Activated T-helper 9 cell treated with anti-CD3 and anti-CD28 coated beads, Interleukin-2, amount 50 U/mL, for 16 hours (primary cell): Measurements from ENCODE around the gene FAM200C.
A peak's percentile ranks its signal among the peaks of the same experiment; 100 is the strongest.

Experiments used
- DNase-seq: peaks from one replicate; pipeline ENCODE4 v3.0.0-alpha.2; 2020; ENCODE audit warnings: low read depth

FAM200C gene

DNA sequence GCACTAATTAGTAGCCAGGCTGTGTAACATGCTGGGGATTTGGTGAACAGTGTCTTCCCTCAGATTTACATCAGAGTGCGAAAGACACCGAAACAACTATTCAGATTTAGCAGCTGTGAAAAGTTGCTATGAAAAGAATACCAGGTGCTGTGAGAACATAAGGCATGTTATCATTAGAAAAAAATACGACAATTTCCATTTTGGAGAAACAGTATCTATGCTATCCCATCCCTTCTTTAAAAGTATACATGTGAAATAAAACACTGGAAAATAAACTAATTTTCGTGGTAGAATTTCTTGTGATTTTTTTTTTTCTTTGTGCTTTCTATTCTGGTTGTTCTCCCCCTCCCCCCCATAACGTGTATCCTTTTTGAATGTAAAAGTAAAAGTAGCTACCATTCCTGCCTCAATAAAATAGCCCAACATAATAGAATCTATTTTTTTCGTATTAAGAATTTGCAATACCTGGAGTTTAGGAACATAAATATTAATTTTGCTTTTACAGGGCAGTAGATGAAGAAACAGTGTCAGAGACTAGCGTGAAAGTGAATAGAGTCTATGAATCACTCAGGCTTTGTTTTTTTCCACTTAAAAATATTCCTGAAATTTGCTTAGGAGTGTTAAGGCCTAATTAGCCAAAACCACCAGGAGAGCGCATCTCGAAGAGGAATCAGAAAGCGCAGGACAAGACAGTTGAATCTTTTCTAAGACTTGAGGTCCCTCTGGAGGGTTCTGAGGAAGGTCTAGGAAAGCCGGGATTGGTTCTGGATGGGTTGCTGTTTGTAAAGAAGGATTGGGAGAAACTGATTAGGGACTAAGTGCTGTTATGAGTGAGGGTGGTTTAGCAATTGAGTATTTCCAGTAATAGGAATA is 19.8 kb upstream of the FAM200C start:
- no peak for DNase-seq

DNA sequence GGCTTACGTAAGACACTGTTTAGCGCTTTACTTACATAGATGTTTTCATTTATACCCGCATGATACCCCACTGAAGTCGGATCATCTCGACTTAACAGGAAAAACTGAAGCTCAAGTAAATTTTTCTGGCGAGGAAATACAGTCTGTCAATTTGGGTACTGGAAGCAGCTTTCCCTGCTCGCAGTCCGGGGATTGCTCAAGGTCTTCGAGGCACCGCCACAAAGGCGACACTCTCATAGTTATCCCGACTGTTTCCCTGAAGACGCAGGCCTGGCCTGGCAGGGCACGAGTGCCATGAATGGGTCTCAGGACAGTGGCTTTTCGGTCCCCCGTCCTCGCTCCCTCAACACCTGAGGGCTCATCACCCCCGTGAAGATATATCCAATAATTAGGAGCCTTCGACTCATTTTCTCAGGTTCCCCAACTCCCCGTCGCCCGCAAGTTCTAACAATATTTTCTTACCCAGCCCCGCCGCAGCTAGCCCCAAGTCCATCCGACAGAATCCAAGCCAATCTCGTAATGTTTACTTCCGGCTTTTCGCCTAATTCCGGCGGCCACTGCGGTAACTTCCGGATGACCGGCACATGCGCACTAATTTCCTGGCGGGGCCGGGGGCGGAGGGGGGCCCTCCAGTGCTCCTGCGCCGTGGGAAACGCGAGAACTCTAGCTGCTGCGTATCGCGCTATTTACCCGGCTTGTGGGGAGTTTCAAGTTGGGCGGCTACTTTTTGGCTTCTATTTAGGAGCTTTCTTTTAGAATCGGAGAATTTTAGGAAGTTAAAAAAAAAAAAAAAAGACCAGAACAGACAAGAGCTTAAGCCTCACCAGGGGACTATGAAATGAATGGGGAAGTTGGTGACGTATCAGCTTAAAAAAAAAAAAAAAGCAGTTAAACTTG is 19.0 kb upstream of the FAM200C start, which contains the start of gene SLU7:
Gene SLU7 (minus strand): TSS at position 521 of the 897 bp plus-strand sequence. CDS start 3,787 bp downstream, outside the sequence.
- DNase-seq, result peak; percentile 89

DNA sequence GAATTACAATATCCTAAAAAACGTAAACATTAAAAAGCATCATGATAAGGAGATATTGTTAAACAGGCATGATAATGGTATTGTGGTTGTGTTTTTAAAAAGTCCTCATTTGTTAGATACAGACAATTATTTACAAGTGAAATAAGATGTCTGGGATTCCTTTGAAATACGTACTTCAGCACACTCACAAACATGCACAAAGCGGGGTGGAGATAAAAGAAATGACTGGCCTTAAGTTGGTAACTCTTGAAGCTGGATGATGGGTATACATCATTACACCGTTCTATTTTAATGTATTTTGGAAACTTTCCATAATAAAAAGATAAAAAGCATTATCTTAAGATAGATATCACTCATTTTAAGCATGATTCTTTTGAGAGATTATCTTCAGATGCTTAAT is 1.0 kb downstream of the FAM200C start:
- DNase-seq, result no peak

DNA sequence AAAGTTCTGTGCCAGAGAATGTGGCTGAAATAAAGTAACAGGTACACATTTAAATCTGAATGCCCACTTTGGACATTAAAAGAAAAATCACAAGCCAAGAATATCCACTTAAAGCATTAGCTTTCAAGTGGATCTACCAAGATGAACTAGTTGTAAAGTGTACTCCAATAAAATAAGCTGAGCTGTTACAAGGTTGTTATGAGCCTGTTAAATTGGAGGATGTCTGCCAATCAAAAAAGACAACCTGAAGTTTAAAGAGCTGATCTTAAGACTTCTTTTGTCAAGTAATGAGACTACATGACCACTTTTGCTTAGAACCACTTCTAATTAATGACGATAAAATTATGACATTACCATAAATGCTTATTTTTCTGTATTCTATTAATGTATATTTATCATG is 2.4 kb downstream of the FAM200C start:
- DNase-seq, result no peak

DNA sequence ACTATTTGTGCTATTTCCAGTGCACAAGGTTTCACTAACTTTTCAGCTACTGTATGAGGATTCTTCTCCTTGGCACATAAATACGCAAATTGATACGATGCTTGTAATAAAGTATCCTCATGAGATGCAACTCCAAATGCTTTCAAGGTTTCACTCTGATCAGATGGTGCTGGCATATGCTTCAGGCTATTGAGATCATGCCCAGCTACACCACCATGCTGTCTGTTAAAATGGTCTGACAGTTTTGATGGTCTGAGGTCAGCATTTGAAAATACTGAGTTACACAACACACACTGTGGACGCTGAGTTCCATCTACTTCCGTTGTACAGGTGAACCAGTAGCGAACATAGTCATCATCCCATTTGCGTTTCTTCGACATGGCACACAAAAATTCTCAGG is 4.7 kb downstream of the FAM200C start:
- no peak for DNase-seq

DNA sequence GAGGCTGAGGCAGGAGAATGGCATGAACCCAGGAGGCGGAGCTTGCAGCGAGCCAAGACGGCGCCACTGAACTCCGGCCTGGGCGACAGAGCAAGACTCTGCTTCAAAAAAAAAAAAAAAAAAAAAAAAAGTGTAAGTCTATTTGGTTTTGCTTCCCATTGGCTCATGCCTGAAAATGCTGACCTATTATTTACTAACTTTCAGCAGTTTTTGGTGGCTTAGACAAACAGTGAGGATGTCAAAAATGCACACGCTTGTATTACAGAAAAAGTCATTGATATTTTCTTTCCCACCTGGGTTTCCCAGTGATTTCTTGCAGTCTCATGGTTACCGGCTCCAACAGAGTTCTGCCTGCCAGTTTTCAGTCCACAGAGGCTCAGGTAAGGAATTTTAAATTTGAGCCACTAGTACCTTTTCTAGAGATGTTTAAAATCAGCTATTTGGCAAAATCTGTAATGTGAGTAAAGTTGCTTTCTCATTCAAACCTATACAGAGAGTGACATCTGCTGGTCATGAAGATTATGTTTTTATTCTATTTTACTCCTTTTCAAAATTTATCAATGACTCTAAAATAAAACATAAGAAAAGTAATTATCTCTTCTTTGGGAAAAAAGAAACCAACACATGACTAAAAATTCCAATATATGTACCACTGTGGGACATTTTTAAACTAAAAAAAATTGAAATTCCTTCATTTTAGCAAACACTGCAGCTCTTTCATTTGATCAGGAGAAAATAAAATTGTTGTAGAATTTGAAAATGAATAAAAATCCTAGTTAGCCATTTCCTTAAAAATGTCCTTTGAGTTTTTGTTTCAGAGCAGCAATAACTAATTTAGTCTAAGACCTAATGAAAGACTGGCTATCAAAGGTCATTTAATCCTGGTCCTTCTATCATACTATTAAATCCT is 8.8 kb downstream of the FAM200C start:
- no peak for DNase-seq

DNA sequence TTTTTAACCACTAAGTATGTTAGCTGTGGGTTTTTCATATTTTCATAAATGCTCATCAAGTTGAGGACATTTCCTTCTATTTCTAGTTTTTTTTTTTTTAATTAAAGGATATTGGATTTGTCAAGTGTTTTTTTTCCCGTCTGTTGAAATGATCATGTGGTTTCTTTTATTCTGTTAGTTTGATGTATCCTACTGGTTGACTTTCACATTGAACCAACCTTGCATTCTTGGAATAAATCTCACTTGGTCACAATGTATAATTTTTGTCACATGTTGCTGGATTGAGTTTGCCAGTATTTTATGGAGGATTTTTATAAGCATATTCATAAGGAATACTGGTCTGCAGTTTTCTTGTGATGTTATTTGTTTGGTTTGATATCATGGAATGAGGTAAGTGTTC is 12.4 kb downstream of the FAM200C start:
- DNase-seq, result no peak

DNA sequence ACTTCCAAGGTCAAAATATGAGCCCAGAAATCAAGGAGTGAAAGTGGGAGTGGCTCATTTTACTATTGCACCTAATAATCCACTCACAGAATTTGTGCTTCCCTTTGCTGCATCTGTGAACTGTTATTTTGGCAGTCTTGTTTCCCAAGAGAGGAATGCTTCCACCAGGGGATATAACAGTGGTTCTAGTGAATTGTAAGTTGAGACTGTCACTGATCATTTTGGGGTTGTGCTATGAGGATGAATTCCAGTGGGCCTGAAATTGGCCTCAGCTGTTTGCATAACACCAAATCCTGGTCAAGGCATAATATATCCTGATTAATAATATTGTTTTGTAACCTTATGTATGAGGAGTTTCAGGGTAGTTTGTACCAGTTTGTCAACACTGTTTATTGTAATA is 14.4 kb downstream of the FAM200C start:
- no peak for DNase-seq

DNA sequence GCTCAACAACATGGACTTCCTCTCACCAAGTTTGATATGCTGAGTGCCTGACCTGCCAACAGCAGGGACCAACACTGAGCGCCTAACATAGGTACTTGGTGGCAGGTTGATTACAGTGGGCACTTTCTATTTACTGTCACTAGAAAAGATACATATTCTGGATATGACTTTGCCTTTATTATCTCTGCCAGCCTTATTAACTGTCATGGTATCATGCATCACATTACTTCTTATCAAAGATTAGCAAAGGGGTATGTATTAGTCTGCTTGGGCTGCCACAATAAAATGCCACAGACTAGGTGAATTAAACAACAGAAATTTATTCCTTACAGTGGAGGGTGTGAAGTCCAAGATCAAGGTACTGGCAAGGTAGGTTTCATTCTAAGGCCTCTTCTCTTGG is 15.2 kb downstream of the FAM200C start:
- no peak for DNase-seq

DNA sequence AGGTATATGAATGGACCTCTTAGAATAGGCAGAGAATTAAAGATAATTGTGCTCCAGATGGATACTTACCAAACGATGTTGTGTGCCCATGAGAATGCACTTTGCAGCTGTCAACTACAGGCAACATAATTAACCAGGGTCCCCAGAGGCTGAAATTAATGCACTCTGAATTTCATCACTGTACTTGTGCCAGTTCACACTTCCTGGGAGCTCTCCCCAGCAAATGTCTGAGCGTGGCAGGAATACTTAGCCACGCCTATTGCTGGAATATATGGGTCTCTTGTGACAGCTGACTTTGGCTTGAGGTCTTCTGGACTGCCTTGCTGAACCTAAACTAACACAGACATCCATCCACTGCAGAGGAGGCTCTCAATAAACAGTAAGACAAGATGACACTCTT is 17.5 kb downstream of the FAM200C start:
- DNase-seq, result no peak

DNA sequence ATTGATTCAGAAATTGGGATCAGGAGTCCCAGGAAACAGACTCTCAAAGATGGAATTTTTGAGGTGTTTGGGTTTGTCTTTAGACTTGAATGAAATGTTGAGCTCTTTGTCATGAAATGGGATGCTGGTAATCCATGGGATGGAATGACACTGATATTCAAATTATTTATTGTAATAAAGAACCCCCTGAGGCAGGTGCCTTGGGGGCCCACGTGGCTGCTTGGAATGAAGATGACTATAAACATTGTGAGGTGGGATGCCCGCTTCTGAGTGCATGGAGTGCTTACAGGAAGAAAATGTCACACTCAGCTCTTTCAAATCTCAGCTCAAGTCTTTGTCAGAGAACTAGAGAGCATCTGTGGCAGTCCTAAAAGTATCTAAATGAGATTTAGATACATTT is 19.8 kb downstream of the FAM200C start:
- no peak for DNase-seq

DNA sequence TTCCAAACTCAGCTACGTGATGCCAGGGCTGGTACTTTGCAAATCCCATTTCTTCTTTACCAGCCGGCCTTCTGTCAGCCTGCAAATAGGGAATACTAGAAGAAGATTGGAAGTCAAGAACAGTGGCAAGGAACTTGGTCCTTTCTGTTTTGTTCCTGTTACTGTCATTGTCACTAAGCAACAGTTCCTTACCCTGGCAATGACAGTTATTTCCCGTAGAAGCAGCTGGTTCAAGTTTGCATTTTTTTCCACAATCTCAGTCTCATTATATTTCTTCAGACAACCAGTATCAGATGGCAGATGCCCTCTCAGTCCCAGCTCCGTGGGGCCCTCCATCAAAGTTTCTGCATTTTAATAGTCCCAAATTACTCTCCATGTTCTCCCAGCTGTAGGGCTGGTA is 20.3 kb downstream of the FAM200C start:
- DNase-seq, result no peak

DNA sequence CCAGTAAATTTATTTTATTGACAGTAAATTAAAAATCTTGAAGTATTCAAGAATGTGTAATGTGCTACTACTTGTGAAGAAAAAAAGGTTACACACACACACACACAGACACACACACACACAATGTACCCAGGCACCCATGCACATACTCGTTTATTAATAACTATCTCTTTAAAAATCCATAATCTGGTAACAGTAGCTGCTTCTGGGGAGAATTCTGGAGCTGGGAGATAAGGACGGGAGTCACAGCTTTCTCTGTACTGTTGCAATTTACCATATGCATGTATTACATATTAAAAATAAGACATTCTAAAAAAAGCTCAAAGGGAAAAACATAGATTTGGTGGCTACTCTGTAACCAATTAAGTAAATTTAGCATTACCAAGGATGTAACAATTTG is 21.5 kb downstream of the FAM200C start:
- no peak for DNase-seq

DNA sequence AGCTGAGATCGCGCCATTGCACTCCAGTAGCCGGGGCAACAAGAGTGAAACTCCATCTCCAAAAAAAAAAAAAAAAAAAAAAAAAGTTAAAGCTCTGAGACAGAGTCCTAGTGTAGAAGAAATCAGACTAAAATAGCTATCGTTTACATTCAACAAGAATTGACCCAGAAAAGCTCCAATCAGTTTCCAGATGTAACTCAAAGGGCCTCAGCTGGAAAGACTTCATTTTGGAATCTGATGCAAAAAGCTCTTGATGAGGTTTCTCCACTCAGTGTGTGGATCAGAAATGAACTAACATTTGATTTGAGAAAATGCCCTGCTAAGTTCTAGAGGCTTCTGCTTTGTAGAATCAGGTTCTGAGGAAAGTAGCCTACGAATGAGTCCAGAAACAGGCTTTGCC is 22.2 kb downstream of the FAM200C start:
- no peak for DNase-seq

DNA sequence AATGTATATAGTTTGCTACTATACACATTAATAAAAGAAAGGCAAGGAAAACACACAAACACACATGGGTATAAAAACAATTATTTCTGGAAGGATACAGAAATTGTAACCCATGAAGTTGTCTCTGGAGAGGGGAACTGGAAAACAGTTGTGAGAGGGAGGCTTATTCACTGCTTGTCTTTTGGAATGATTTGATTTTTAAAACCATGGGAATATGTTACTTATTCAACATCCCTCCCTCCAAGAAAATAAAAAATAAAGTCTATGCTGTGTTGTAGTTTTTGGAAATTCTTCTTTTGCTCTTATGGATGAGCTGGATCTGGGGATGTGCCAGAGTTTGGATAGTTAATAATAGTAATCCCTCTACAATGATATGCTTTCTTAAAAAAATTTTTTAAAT is 23.4 kb downstream of the FAM200C start:
- DNase-seq, result no peak

DNA sequence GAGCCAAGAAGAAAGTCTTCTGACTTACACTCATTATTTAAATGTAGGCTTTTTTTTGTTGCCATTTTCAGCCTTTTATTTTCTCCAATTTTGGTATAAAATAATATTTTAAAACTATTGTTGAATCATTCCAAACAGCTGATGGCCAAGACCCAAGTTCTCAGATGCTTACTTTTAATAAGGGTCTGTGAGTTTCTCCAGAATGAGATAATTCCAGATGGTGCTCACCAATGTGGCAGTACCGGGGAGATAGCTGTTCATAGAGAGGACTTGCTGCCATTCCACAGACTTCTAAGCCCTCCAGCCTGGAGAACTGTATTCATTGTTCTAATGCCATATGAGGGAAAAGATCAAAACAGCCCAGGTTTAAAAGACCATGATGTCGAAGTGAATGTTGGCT is 24.2 kb downstream of the FAM200C start:
- DNase-seq, result no peak

DNA sequence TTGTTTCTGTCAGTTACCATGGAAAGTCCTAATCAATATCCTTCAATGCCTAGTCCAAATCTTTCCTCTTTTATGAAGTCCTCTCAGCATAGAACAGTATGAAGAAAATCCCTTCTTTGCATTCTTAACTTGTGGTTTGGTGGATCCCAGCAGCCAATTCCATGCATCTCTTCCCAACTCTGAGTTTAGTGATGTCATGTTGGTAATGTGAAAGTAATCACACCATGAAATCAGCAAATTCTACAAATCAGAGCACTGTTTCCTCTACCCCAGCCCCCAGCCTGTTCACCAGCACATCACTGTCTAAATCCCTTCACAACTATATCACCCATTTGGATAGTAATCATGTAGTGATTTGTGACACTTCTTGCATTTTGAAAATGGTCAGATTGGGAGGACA is 24.7 kb downstream of the FAM200C start:
- DNase-seq, result no peak

DNA sequence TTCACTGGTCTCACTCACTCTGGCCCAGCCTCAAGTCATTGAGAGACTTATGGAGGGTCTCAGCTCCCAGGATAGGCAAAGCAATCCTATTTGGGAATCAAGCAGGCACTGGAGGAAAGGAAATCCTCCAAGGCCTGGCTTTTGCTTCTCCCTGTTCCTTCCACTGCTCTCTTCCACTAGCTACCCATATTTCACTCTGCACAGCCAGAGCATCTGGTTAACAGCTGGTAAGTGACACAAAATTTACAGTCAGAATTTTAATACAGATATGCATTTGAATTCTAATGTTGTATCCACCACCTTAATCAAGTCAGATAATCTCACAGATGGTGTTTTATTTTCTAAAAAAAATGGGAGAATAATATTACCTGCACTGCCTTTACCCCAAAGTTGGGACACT is 28.6 kb downstream of the FAM200C start:
- DNase-seq, result no peak

DNA sequence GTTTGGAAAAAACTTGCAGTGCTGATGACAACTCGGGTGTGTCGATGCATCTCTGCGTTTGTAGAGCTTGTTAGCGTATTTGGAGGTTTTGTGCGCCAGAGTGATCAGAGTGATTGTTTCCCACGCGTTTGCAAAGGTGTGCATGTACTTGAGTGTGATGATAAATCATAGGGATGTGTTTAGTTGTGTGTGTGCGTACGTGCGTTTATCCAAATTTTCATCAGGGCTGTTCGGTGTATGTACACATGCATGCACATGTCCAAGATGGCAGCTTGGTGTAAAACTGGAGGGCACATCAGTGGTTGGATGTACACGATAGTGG is 29.2 kb downstream of the FAM200C start:
- DNase-seq, result no peak

DNA sequence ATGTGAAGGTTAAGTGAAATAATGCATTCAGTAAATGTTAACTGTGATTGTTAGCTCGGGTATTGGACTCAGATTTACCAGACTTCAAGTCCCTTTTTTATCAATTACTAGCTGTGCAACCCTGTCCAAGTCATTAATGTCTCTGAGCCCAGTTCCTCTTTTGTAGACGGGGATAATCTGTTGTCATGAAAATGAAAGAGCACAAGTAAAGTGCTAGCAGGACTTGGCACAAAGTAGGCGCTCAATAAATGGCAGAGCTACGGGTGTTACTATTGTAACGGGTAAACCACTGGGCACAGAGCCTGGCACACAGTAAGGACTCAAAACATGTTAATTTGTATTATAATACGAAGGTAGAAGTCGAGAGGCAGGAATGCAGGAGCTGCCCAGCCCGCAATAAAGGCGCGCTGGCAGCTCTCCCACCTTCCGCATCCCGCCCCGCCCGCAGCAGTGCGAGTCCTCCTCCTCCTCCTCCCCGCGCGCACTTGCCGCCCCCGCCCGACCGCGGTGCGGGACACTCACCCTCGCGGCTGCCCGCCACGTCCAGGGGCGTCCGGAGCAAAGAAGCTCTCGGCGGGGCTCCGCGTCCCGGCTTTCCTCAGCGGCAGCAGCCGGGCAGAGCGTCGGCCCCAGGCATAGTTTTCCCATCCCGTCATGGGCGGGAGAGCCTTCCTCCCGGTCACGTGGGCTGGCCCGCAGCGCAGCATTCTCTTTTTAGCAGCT is 29.7 kb downstream of the FAM200C start, which contains the start of gene C1QTNF2:
Gene C1QTNF2 (minus strand): TSS at position 637 of the 723 bp plus-strand sequence. CDS start 15,615 bp downstream, outside the sequence.
- DNase-seq, result no peak

DNA sequence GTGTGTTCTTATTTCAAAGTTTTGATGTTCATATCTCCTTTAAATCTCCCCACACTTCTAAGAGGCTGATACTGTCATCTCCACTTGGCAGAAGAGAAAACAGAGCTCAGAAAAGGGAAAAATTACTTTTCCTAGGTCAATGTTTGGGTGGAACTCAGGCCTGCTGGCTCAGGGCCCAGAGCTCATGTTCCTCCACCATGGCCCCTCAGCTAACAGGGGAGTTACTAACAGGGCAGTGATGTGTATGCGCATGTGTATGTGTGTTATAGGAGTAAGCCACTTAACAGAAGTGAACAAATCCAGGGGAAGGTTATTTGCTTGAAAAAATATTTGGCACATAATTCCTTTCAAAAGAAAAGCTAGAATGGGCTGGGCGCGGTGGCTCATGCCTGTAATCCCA is 32.0 kb downstream of the FAM200C start:
- DNase-seq, result no peak
